NCI-H1436 treated with DMSO at 0.1 percent for 48 hours (cell line): ENCODE results near the gene RBP2.
"Not testable (repeated sequence)": the region's sequence is repeated elsewhere in the genome, so short reads cannot be mapped to it uniquely, and the experiment has no call there.

ENCODE experiments used
- DNase-seq: peaks from one replicate; lab custom pipeline; 2025; lab: John Stamatoyannopoulos, UW

The RBP2 gene

DNA sequence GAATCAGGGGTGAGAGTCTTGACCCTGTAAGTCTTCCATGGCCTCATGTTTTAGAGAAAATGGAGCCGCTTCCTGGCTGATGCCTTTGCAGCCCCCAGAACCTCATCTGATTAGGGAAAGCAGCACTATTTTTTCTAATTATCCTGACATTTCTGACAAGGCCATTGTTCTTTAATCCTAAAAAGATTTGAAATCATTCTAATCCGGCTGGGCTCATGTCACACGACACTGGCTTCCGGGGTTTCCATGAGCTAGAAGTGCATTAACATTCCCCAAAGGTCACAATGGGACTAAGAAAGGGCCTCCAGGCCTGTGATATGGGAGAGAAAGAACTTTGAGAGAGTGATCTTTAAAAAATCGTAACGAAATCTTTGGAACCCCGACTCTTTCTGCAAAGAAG, 33.1 kb downstream of the RBP2 start:
- DNase-seq: no peak

DNA sequence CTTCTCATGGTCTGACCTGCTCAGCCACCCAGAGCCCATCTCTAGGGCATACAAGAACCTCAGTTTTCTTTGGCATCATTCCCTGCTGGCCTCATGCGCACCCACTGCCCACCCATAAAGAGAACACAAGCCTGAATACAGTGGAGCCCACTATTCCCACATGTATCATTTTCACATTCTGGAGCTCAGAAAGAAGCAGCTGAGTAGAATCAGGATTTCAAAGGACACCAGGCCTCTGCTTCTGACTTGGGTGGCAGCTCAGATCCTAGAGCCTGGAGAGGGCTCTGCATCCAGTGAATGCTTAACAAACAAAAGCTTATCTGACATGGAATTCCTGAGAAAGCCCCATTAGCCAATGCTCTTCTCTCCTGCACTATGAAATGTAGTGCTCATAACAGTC, 34.7 kb downstream of the RBP2 start:
- no peak for DNase-seq

DNA sequence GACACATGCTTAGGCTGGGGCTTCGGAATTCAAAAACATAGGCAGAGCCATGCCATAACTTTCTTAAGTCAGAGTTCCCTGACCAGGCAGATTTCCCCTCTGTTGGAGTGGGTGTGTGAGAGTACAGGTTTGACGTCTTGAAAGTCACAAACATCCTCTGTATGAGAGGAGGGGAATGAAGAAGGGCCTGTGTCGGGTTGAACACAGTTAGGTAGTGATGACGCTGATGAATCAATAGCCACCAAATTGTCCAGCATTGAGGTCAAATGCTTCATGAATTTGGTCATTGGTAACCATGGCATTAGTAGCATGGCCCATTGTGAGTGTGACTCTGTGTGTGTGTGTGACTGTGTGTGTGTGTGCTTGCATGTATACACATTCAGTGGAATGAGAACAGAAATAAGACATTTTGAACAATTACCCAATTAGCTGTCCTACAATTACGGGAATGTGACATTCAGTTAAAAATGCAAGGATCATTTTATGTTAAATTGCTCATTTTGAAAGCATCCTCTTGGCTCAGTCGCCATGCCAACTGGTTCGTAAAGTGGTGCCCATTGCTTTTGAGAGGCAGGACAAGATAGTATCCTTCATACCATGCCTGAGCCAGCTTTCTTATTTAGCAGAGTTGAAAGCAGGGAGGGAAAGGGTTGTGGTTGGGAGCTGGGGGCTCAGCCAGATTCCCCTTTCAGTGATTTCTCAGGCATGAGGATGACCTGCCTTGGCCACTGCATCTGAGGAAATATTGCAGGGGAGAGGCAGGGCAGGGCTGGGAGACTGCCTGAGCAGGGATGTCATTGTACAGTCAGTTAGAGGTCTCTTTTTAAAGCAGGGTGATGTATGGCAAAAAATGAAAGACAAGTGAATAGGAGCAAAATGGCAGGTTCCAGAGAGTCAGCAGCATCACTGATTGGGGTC, 35.4 kb downstream of the RBP2 start:
- DNase-seq: no peak

DNA sequence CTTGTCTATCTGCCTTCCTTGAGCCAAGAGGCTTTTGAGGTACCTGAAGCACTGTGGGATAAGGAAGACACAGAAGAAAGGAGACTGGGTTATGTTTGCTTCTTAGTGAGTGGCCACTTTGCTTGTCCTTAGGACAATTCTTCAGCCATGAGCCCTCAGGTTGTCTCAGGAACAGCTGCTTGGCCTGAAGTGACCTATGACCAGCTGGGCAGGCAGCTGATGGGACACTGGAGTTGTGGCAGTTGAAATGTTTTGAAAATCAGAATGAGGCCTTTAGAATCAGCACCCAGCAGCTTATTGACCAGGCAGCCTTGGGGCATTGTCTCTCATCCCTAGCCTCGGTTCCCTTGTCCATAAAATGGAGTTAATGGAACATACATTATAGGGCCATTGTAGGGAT, 37.0 kb downstream of the RBP2 start:
- DNase-seq: no peak

DNA sequence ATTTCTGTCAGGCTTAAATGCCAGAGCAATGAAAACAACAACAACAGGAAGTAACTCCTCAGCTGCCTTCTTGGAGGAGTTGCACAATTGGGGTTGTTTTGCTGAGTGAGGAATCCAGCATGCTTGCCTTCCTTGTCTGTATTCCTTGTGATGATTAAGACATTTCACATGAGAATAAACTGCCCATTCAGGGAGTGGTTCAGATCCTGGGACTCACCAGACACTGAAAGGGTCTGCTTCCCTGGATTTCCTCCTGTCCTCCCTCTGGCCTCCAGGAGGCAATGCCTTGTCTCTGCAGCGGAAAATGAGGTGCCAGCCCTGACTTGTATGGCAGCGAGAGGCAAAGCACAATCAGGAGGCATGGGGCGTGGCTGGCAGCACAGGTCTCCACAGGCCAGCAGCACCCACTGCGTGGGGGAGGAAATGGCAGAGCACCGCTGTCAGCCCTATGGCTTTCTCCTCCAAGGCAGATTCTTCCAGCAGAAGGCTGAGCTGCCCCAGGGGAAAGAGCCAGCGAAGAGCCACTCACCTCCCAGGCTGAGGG, 41.5 kb downstream of the RBP2 start:
- DNase-seq: no peak

DNA sequence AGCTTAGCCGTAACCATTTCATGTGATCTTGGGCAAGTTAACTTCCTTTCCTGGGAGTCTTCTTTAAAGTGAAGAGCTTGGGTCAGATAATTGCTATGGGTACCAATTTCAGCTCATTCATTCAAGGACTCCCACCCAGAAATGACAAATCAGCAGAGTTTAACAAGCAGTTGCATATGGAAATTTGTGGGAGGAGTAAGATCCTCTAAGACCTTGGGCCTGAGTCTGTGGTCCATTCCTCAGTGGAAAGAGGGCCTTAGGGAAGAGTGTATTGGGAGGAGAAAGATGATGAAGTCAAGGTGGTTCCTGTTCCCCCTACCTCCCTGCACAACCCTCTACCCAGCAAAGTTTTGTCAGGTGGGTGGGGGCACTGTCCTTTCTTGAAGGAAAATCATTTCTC, 42.1 kb downstream of the RBP2 start:
- DNase-seq: no peak

DNA sequence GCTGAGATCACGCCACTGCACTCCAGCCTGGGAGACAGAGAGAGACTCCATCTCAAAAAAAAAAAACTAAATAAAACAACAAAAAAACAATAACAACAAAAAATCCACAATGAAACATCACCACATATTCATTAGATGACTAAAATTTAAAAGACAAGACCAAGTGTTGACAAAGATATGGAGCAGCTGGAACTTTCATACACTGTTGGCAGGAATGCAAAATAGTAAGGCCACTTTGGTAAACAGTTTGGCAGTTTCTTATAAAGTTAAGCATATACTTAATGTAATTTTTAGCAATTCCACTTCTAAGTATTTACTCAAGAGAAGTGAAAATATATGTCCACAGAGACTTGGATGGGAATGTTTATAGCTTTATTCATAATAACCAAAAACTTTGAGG, 43.2 kb downstream of the RBP2 start:
- DNase-seq: no peak

DNA sequence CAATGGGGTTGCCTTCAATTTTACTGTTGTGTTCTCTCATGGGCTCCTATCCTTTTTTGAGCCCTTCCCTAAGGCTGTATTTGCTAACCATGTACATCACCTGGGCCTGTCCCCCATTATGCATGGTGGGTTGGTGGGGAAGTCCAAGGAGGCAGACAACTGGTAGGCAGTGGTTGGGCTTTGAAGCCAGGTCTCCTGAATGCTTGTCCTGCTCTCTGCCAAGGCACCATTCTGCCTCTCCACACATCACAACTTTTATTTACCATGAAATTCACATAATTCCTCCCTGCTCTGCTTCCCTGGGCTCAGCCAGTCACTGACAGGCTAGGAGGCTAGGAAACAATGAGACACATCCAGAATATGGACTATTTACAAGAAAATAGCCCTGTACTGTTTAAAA, 45.8 kb downstream of the RBP2 start:
- no peak for DNase-seq

DNA sequence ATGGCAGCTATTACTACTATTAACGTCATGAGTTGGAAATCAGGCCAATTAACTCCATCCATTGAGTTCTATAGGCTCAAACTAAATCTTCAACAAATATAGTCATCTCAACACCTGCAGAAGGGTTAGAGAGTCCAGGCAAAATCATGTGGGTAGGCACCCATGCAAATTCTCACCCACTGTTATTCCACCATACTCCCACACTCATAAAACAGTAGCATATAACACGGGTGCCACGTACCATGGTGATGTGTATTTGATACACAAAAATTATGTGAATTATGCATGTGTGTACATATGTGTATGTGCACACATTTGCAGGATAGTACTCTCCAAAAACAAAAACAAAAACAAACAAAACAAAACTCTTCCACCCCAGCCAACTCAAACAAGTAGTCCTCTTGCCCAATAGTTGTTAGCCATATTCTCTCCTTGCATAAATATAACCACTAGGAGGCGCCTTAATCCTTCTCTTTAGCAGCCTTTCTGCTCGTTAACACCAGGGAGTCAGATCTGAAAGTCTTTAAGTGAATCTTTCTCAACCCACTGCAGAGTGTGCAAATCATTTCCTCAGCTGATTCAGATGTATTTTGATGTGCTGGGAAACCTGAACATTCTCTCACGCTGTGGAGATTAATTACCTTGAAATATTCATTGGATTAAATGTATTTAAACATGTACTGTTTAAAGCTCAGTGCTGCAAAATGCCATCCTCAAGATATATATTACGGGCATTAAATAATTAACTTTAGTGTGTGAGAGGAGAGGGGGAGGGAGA, 48.8 kb downstream of the RBP2 start:
- DNase-seq: peak; percentile 74

DNA sequence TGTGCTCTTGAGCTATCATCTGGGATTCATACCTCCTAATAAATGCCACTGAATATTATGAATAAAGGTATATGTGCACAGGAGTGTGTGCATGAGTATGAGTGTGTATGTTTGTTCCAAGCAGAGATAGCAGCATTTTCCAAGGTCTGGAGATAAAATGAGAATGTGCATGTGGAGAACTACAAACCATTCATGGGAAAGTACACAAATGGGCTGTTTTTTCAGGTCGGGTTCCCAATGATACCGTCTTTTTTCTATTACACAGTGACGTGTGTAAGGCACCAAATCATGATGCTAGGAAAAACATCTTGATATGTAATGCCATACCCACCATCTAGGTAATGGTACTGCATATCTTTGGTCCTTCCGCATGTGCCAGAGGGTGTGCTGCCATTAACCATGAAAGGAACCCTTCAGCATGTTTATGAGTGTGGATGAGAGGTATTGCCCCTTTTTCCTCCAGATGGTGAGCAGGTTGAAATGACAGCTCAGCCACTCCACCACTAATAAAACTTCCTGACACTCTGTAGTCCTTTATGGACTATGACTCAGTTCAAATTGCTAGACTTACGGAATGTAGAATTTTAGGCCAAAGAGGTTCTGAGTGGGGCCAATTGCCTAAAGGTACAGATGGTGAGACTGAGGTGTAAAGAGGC, 50.4 kb downstream of the RBP2 start:
- DNase-seq: no peak

DNA sequence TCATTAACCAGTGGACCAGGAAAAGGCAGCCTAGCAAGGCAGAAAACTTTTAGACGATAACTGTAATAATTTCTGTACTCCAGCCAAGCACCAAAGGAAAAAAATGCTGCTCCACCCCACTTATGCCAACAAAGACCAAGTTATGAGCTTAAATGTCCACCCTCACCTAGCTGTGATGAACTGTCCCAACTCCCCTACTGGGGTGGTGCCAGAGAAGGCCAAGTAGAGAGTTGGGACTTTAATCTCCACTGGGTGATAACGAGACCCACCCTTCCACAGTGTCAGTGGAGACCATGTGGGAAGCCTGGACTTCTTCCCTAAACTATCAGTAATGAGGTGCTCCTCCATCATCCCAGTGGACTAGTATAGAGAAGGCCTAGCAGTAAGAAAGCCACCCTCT, 53.1 kb downstream of the RBP2 start:
- no peak for DNase-seq

DNA sequence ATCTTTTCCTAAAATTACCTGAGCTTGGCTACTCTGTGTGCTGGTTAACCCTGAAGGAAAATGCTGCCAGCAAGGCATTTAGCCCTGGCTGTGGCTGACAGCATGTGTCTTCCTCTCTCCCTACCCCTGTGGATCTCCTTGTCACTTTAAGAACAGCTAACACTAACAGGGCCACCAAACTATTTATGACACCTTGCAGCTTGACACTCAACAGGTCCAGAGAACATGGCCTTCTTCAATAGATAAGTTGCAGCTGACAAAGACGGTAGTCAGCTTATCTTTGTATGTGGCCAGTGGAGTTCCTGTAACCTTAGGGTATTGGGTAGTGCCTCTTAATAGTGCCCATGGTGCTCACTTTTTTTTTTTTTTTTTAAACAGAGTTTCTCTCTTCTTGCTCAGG, 54.9 kb downstream of the RBP2 start:
- DNase-seq: no peak

DNA sequence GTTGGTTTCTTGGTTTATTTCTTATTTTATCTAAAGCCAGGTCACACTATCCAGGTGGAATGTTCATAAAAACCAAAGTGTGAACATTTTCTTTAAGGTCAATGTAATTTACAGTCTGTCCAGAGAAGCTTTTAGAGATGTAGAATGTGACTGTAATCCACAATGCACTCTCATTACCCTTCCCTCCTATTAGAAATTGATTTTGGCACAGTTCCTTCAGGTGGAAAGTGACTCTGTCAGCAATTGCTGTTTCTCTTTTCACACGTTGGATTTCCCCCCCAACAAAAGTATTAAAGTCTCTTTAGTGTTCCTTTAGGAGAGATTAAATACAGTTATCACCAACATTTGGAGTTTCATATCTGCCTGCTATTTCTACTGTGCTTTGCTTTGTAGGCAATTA, 55.3 kb downstream of the RBP2 start:
- no peak for DNase-seq

DNA sequence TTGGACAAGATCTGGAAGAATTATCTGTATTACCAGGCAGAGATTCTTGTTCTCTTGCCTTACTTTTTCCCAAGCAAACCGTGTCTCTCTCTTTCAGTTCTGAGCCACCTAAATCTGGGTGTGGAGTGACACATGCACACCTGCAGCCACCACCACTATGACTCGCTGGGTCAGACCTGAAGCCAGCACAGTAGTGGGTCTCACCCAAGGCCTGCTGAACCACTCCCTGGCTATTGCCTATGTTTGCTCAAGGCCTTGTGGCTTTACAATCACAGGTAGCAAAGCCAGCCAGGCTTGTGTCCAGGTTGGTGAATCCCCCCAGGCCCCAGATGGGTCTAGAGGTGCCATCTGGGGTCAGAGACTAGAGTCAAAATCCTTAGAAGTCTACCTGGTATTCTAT, 58.2 kb downstream of the RBP2 start:
- DNase-seq: no peak

DNA sequence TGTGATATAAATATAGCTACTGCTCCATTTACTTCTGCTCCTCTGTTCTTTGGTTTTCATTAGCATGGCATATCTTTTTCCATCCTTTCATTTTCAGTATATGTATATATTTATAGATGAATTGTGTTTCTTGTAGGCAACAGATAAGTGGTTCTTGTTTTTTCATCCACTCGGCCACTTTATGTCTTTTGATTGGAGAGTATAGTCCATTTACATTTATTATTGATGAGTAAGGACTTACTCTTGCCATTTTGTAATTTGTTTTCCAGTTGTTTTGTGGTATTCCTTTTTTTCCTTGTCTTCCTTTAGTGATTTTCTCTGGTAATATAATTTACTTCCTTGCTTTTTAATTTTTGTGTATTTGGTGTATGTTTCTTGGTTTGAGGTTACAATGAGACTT, 60.0 kb downstream of the RBP2 start:
- DNase-seq: no peak

DNA sequence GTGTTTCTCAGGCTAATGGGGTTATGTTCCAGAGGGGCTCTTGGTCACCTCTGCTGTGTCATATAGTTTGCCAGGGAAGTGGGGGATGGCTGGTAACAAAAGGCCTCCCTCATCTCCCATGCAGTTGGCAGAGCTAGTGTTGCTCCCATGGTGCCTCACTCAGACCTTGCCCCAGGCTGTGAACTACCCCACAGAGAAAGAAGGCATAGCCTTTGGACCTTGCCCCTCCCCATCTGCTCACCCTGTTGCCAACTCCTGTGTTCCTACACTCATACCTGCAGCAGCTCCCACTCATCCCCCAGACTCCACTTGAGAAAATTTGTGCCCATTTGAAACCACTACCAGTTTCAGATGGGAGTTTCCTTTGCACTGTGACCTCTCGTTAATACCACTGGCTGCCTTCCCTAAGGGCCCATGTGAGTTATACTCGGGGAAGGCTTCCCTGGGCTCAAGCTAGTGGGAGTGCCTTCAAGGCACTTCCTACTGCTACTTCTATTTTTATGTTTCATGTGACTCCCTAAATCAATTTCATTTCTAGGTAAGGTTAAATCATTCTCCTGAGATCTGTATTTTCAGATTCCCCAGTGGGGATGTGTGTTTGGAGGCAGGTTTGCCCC, 61.6 kb downstream of the RBP2 start:
- DNase-seq: no peak

DNA sequence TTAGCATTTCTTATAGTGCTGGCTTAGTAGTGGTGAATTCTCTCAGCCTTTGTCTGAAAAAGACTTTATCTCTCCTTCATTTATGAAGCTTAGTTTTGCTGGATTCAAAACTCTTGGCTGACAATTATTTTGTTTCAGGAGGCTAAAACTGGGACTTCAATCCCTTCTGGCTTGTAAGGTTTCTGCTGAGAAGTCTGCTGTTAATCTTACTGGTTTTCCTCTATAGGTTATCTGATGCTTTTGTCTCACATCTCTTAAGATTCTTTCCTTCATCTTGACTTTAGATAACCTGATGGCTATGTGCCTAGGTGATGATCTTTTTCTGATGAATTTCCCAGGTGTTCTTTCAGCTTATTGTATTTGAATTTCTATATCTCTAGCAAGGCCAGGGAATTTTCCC, 63.4 kb downstream of the RBP2 start:
- not testable (repeated sequence) for DNase-seq
